ENCODE data around the gene ADGRG2. TPM values are rescaled to one million over a fixed set of nuclear protein-coding genes. Genes with fewer than 3 reads are reported as not detected.

ADGRG2 gene
- polyA plus RNA-seq (2013) = 0.08 TPM

DNA sequence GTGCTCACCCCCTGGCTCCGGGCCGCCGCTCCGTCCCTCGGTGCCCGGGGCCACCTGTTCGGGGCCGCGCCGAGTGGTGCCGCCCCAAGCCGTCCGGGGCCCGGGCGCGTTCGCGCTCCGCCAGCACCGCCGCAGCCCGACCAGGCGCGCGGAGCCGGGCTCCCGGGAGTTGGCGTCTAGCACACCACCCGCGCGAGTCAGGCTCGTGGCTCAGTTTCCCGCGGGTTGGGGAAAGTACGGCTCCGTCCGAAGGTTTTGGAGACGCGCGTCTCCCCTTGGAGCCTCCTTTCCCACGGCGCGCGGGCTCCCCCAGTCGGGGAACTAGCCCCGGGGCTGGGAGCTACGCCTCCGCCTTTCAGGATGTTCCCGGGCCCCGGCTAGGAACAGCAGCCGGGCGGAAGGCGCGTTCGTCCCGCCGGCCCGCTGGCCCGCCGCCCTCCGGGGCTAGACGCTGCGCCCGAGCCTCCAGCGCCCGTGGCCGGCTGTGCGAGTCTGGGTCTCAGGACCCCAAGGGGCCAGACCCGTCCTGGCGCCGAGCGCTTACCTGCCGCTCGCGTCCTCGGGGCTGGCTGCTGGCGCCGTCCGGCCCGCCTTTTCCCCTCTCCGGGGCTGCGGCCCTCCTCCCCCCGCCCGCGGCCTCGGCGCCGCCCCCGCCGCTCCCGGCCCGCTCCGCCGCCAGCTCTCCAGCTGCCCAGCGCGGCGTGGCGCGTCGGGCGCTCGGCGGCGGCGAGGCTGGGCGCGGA lies at the start of gene ADGRG2:
Gene ADGRG2 (minus strand): TSS at position 571 of the 743 bp plus-strand sequence. CDS start 53,634 bp downstream, outside the sequence.
- peak in 1 of 3 donors; percentile 8 for DNase-seq
- Histone ChIP-seq H3K9me3 (ENCODE audit: control extremely low read depth in 1 of 5, control insufficient read depth in 4 of 5, insufficient read depth in 2 of 5, low read depth in 1 of 5, low read length in 4 of 5) (peaks cover 0 to 5% (median 0%) of the 10 kb centered on the region in 5 experiments), H3K27me3 (replicated peaks in 2 of 5; ENCODE audit: control insufficient read depth in 4 of 5, insufficient read depth in 5 of 5, low read length in 4 of 5) (peaks cover 4 to 79% (median 30%) of the 10 kb centered on the region in 5 experiments), H3K36me3 (ENCODE audit: control insufficient read depth in 4 of 4, insufficient read depth in 4 of 4, low read length in 3 of 4) (no peaks in the 10 kb centered on the region), H3K27ac (ENCODE audit: insufficient read depth in 1 of 2, low read depth in 1 of 2, low read length in 2 of 2, poor library complexity in 1 of 2, severe bottlenecking in 2 of 2) (no peak within 1 kb of the TSS), H3K4me1 (ENCODE audit: control extremely low read depth in 1 of 4, control insufficient read depth in 4 of 4, insufficient read depth in 4 of 4, low read length in 3 of 4) (peaks cover 0 to 6% (median 2%) of the 10 kb centered on the region in 4 experiments), H3K4me3 (ENCODE audit: control insufficient read depth in 1 of 7, extremely low read depth in 1 of 7, insufficient read depth in 4 of 7, low read depth in 2 of 7, low read length in 6 of 7) (peak within 1 kb of the TSS in 6 of 7 experiments; percentile 14 to 57 (median 34))
- WGBS (ENCODE audit: insufficient coverage) = 17% methylated on average over 67 of the region's 107 CpGs
- ChIA-PET CTCF (no interaction called here), POLR2A (no interaction called here)

DNA sequence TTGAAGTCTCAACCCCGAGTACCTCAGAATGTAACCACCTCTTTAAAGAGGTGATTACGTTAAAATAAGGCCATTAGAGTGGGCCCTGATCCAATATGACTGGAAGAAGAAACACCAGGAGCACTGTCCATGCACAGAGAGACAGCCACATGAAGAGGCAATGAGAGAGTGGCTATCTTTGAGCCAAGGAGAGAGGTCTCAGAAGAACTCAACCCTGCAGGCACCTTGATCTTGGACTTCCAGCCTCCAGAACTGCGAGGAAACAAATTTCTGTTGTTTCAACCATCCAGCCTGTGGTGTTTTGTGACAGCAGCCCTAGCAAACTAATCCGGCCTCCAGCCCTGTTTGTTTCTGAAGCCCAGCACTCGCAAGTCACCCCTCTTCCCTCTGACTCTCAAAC lies 46.3 kb upstream of the ADGRG2 start:
- H3K27ac ChIP-seq (ENCODE audit: insufficient read depth in 1 of 2, low read depth in 1 of 2, low read length in 2 of 2, poor library complexity in 1 of 2, severe bottlenecking in 2 of 2) = no peak overlapping the region
- ChIA-PET POLR2A (no interaction called here), CTCF (no interaction called here)
- H3K4me1 ChIP-seq (ENCODE audit: control extremely low read depth in 1 of 4, control insufficient read depth in 4 of 4, insufficient read depth in 4 of 4, low read length in 3 of 4) = no peaks in the 10 kb centered on the region
- H3K27me3 ChIP-seq (replicated peaks in 2 of 5; ENCODE audit: control insufficient read depth in 4 of 5, insufficient read depth in 5 of 5, low read length in 4 of 5) = peaks cover 0 to 7% (median 0%) of the 10 kb centered on the region in 5 experiments
- H3K4me3 ChIP-seq (ENCODE audit: control insufficient read depth in 1 of 7, extremely low read depth in 1 of 7, insufficient read depth in 4 of 7, low read depth in 2 of 7, low read length in 6 of 7) = no peak overlapping the region
- 79% methylated on average over 3 of the region's 5 CpGs for WGBS (ENCODE audit: insufficient coverage)
- H3K36me3 ChIP-seq (ENCODE audit: control insufficient read depth in 4 of 4, insufficient read depth in 4 of 4, low read length in 3 of 4) = no peaks in the 10 kb centered on the region
- H3K9me3 ChIP-seq (ENCODE audit: control extremely low read depth in 1 of 5, control insufficient read depth in 4 of 5, insufficient read depth in 2 of 5, low read depth in 1 of 5, low read length in 4 of 5) = peaks cover 0 to 2% (median 0%) of the 10 kb centered on the region in 5 experiments
- DNase-seq = no peak

DNA sequence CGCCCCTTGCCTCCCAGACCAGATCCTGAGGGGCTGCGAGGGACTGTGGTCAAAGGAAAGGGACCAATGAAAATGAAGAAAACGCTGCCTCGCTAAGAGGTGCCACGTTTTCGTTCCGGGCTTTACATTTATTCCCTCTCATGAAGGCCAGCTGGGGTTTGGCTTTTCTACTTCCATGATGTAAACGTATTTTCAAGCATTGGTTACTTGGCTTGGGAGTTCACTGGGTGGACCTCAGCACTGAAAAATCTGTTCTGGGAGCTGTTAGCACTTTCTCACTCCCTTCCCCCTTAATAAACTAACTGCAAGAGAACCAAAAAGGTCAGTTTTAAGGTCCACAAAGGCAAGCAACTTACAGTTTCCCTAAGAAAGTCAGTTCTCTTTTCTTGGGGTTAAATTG lies 40.6 kb upstream of the ADGRG2 start:
- 91% methylated on average over 7 of the region's 8 CpGs for WGBS (ENCODE audit: insufficient coverage)
- ChIA-PET CTCF (no interaction called here), POLR2A (no interaction called here)
- H3K9me3 ChIP-seq (ENCODE audit: control extremely low read depth in 1 of 5, control insufficient read depth in 4 of 5, insufficient read depth in 2 of 5, low read depth in 1 of 5, low read length in 4 of 5) = peaks cover 0 to 2% (median 0%) of the 10 kb centered on the region in 5 experiments
- no peak overlapping the region for H3K27ac ChIP-seq (ENCODE audit: insufficient read depth in 1 of 2, low read depth in 1 of 2, low read length in 2 of 2, poor library complexity in 1 of 2, severe bottlenecking in 2 of 2)
- H3K27me3 ChIP-seq (replicated peaks in 2 of 5; ENCODE audit: control insufficient read depth in 4 of 5, insufficient read depth in 5 of 5, low read length in 4 of 5) = peaks cover 0 to 10% (median 0%) of the 10 kb centered on the region in 5 experiments
- no peaks in the 10 kb centered on the region for H3K4me1 ChIP-seq (ENCODE audit: control extremely low read depth in 1 of 4, control insufficient read depth in 4 of 4, insufficient read depth in 4 of 4, low read length in 3 of 4)
- no peak overlapping the region for H3K4me3 ChIP-seq (ENCODE audit: control insufficient read depth in 1 of 7, extremely low read depth in 1 of 7, insufficient read depth in 4 of 7, low read depth in 2 of 7, low read length in 6 of 7)
- no peaks in the 10 kb centered on the region for H3K36me3 ChIP-seq (ENCODE audit: control insufficient read depth in 4 of 4, insufficient read depth in 4 of 4, low read length in 3 of 4)
- DNase-seq = no peak

DNA sequence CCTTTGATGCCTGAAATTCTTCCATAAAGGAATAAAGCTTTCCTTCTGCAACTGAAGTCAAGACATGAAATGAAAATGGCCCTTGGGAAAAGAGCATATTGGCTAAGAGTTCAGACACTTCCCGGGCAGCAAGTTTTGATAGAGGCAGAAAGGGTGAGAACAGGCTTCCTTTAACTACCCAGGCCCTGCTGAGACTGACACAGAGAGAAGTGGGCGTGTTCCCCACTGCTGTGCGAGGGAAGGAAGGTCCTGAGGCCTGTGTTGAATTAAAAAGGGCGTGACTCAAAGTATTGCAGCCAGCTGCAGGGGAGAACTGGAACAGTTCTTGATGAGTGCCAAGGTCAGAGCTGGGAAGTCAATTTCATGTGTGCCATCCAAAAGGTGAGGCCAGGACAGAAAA lies 33.9 kb upstream of the ADGRG2 start:
- POLR2A ChIA-PET = no interaction called here
- DNase-seq = no peak

GRCh38 chrX:19152762-19153161 lies 30.5 kb upstream of the ADGRG2 start:
- DNase-seq = no peak
- 60% methylated on average over 1 of the region's 2 CpGs for WGBS (ENCODE audit: insufficient coverage)
- CTCF ChIA-PET = no interaction called here

More for the DNA sequence above, 33.9 kb upstream of the ADGRG2 start:
- Histone ChIP-seq H3K27ac (ENCODE audit: insufficient read depth in 1 of 2, low read depth in 1 of 2, low read length in 2 of 2, poor library complexity in 1 of 2, severe bottlenecking in 2 of 2) (no peak overlapping the region), H3K36me3 (ENCODE audit: control insufficient read depth in 4 of 4, insufficient read depth in 4 of 4, low read length in 3 of 4) (no peaks in the 10 kb centered on the region), H3K27me3 (replicated peaks in 2 of 5; ENCODE audit: control insufficient read depth in 4 of 5, insufficient read depth in 5 of 5, low read length in 4 of 5) (peaks cover 0 to 3% (median 0%) of the 10 kb centered on the region in 5 experiments), H3K4me3 (ENCODE audit: control insufficient read depth in 1 of 7, extremely low read depth in 1 of 7, insufficient read depth in 4 of 7, low read depth in 2 of 7, low read length in 6 of 7) (no peak overlapping the region), H3K4me1 (ENCODE audit: control extremely low read depth in 1 of 4, control insufficient read depth in 4 of 4, insufficient read depth in 4 of 4, low read length in 3 of 4) (no peaks in the 10 kb centered on the region), H3K9me3 (ENCODE audit: control extremely low read depth in 1 of 5, control insufficient read depth in 4 of 5, insufficient read depth in 2 of 5, low read depth in 1 of 5, low read length in 4 of 5) (no peaks in the 10 kb centered on the region)
- 44% methylated on average over 4 of the region's 4 CpGs for WGBS (ENCODE audit: insufficient coverage)
- CTCF ChIA-PET = no interaction called here

DNA sequence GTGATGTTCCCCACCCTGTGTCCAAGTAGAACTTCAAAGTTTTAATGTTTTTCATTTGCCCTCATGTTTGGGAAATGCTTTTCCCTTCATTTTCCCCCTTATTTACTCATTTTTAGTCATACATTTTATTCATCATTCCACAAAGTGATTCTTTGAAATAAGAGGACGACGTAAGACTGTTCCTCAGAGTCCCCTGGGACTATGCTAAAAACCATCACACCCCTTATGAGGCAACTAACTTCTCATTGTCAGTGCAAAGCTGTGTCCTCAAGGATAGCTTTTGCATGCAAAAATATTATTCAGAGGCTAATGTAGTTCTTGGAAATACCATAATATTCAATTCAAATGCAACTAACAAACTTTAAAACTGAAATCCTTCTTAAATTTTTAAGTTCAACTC lies 14.8 kb upstream of the ADGRG2 start:
- no peak for DNase-seq
- ChIA-PET POLR2A (no interaction called here), CTCF (no interaction called here)
- Histone ChIP-seq H3K9me3 (ENCODE audit: control extremely low read depth in 1 of 5, control insufficient read depth in 4 of 5, insufficient read depth in 2 of 5, low read depth in 1 of 5, low read length in 4 of 5) (no peaks in the 10 kb centered on the region), H3K27ac (ENCODE audit: insufficient read depth in 1 of 2, low read depth in 1 of 2, low read length in 2 of 2, poor library complexity in 1 of 2, severe bottlenecking in 2 of 2) (no peak overlapping the region), H3K27me3 (replicated peaks in 2 of 5; ENCODE audit: control insufficient read depth in 4 of 5, insufficient read depth in 5 of 5, low read length in 4 of 5) (peaks cover 0 to 4% (median 0%) of the 10 kb centered on the region in 5 experiments), H3K36me3 (ENCODE audit: control insufficient read depth in 4 of 4, insufficient read depth in 4 of 4, low read length in 3 of 4) (no peaks in the 10 kb centered on the region), H3K4me1 (ENCODE audit: control extremely low read depth in 1 of 4, control insufficient read depth in 4 of 4, insufficient read depth in 4 of 4, low read length in 3 of 4) (no peaks in the 10 kb centered on the region), H3K4me3 (ENCODE audit: control insufficient read depth in 1 of 7, extremely low read depth in 1 of 7, insufficient read depth in 4 of 7, low read depth in 2 of 7, low read length in 6 of 7) (no peak overlapping the region)
- 57% methylated on average over 2 of the region's 2 CpGs for WGBS (ENCODE audit: insufficient coverage)

More at GRCh38 chrX:19152762-19153161, 30.5 kb upstream of the ADGRG2 start:
- Histone ChIP-seq H3K4me3 (ENCODE audit: control insufficient read depth in 1 of 7, extremely low read depth in 1 of 7, insufficient read depth in 4 of 7, low read depth in 2 of 7, low read length in 6 of 7) (no peak overlapping the region), H3K27ac (ENCODE audit: insufficient read depth in 1 of 2, low read depth in 1 of 2, low read length in 2 of 2, poor library complexity in 1 of 2, severe bottlenecking in 2 of 2) (no peak overlapping the region), H3K9me3 (ENCODE audit: control extremely low read depth in 1 of 5, control insufficient read depth in 4 of 5, insufficient read depth in 2 of 5, low read depth in 1 of 5, low read length in 4 of 5) (no peaks in the 10 kb centered on the region), H3K36me3 (ENCODE audit: control insufficient read depth in 4 of 4, insufficient read depth in 4 of 4, low read length in 3 of 4) (no peaks in the 10 kb centered on the region), H3K4me1 (ENCODE audit: control extremely low read depth in 1 of 4, control insufficient read depth in 4 of 4, insufficient read depth in 4 of 4, low read length in 3 of 4) (no peaks in the 10 kb centered on the region), H3K27me3 (replicated peaks in 2 of 5; ENCODE audit: control insufficient read depth in 4 of 5, insufficient read depth in 5 of 5, low read length in 4 of 5) (no peaks in the 10 kb centered on the region)
- POLR2A ChIA-PET = no interaction called here

- H3K27ac ChIP-seq (ENCODE audit: insufficient read depth in 1 of 2, low read depth in 1 of 2, low read length in 2 of 2, poor library complexity in 1 of 2, severe bottlenecking in 2 of 2) = no peak overlapping the region
- WGBS (ENCODE audit: insufficient coverage) = 94% methylated on average over 5 of the region's 5 CpGs
- peaks cover 0 to 4% (median 0%) of the 10 kb centered on the region in 5 experiments for H3K27me3 ChIP-seq (replicated peaks in 2 of 5; ENCODE audit: control insufficient read depth in 4 of 5, insufficient read depth in 5 of 5, low read length in 4 of 5)
- H3K9me3 ChIP-seq (ENCODE audit: control extremely low read depth in 1 of 5, control insufficient read depth in 4 of 5, insufficient read depth in 2 of 5, low read depth in 1 of 5, low read length in 4 of 5) = no peaks in the 10 kb centered on the region
- ChIA-PET CTCF (no interaction called here), POLR2A (no interaction called here)
- no peaks in the 10 kb centered on the region for H3K4me1 ChIP-seq (ENCODE audit: control extremely low read depth in 1 of 4, control insufficient read depth in 4 of 4, insufficient read depth in 4 of 4, low read length in 3 of 4)
- DNase-seq = no peak
- no peak overlapping the region for H3K4me3 ChIP-seq (ENCODE audit: control insufficient read depth in 1 of 7, extremely low read depth in 1 of 7, insufficient read depth in 4 of 7, low read depth in 2 of 7, low read length in 6 of 7)
- H3K36me3 ChIP-seq (ENCODE audit: control insufficient read depth in 4 of 4, insufficient read depth in 4 of 4, low read length in 3 of 4) = no peaks in the 10 kb centered on the region
Observed at GRCh38 chrX:19133784-19134183, 11.5 kb upstream of the ADGRG2 start.
